Right renal pelvis (tissue), 4 donors: ENCODE results near the gene MMP19. TPM values are rescaled to one million over a fixed set of nuclear protein-coding genes. Genes with fewer than 3 reads are reported as not detected.

Experiments used
- DNase-seq, 4 donors: peaks; one replicate each; pipeline ENCODE4 v3.0.0-alpha.2; 2013; ENCODE audit warnings: low read depth in 4 of 4, low spot score in 3 of 4, missing footprints in 1 of 4
- polyA plus RNA-seq, 4 donors: library from polyadenylated mRNA; unstranded; fragments of 120-200 nt; gene quantifications; one replicate each; pipeline ENCODE4 v1.2.1, GENCODE V29; 2013; ENCODE audit not compliant: insufficient read length in 4 of 4

MMP19 gene
- polyA plus RNA-seq, 4 donors, result 0.55 to 1.2 (median 0.98) TPM

- peak in 2 of 4 donors; percentile 25 to 28 for DNase-seq
These were observed 25.8 kb downstream of the MMP19 start for GRCh38 chr12:55816881-55817344.

- DNase-seq, result no peak
These were observed 27.3 kb downstream of the MMP19 start for GRCh38 chr12:55815473-55815872.

GRCh38 chr12:55814257-55814656 is 28.5 kb downstream of the MMP19 start:
- no peak for DNase-seq

GRCh38 chr12:55812088-55812487 is 30.6 kb downstream of the MMP19 start:
- DNase-seq, result no peak

GRCh38 chr12:55809274-55809673 is 33.5 kb downstream of the MMP19 start:
- DNase-seq, result no peak

- DNase-seq, result no peak
These were observed 35.8 kb downstream of the MMP19 start for GRCh38 chr12:55806982-55807381.

GRCh38 chr12:55797550-55797949 is 45.2 kb downstream of the MMP19 start:
- DNase-seq, result no peak

GRCh38 chr12:55797068-55797467 is 45.7 kb downstream of the MMP19 start:
- peak in 1 of 4 donors; percentile 45 for DNase-seq

GRCh38 chr12:55795950-55796349 is 46.8 kb downstream of the MMP19 start:
- no peak for DNase-seq

GRCh38 chr12:55789893-55790292 is 52.8 kb downstream of the MMP19 start:
- DNase-seq, result no peak

- peak in 1 of 4 donors; percentile 5 for DNase-seq
These were observed 53.6 kb downstream of the MMP19 start for GRCh38 chr12:55789171-55789570.

- peak in 1 of 4 donors; percentile 19 for DNase-seq
These were observed 54.2 kb downstream of the MMP19 start for GRCh38 chr12:55788546-55788945.

Other genes with a start within 250 kb of the MMP19 start
- not detected for gene OR10P1, start 206.0 kb downstream of the MMP19 start, polyA plus RNA-seq
- 10 to 100 TPM; 24.3 to 41.0 (median 29.2) TPM for gene ITGA7, start 135.0 kb downstream of the MMP19 start, polyA plus RNA-seq
- 100 to 1,000 TPM; 103 to 140 (median 113) TPM for gene BLOC1S1, start 126.9 kb downstream of the MMP19 start, polyA plus RNA-seq
- gene RDH5, start 122.5 kb downstream of the MMP19 start, polyA plus RNA-seq, result 10 to 100 TPM; 21.5 to 29.6 (median 24.7) TPM
- 100 to 1,000 TPM; 674 to 736 (median 700) TPM for gene CD63, start 113.9 kb downstream of the MMP19 start, polyA plus RNA-seq
- gene GDF11, start 99.8 kb downstream of the MMP19 start, polyA plus RNA-seq, result 10 to 100 TPM; 22.3 to 25.2 (median 24.5) TPM
- gene SARNP, start 25.2 kb downstream of the MMP19 start, polyA plus RNA-seq, result 100 to 1,000 TPM; 115 to 128 (median 124) TPM
- gene ORMDL2, start 24.9 kb downstream of the MMP19 start, polyA plus RNA-seq, result 10 to 100 TPM; 30.4 to 35.2 (median 32.6) TPM
- 10 to 100 TPM; 43.8 to 48.3 (median 45.3) TPM for gene DNAJC14, start 13.3 kb downstream of the MMP19 start, polyA plus RNA-seq
- gene PYM1, start 85.0 kb upstream of the MMP19 start, polyA plus RNA-seq, result 10 to 100 TPM; 33.6 to 41.2 (median 39.1) TPM
- 10 to 100 TPM; 13.9 to 23.4 (median 20.0) TPM for gene DGKA, start 88.2 kb upstream of the MMP19 start, polyA plus RNA-seq
- 1 to 10 TPM; 2.1 to 3.5 (median 3.1) TPM for gene PMEL, start 123.1 kb upstream of the MMP19 start, polyA plus RNA-seq
- gene CDK2, start 123.9 kb upstream of the MMP19 start, polyA plus RNA-seq, result 10 to 100 TPM; 59.9 to 66.0 (median 63.7) TPM
- gene RAB5B, start 131.1 kb upstream of the MMP19 start, polyA plus RNA-seq, result 100 to 1,000 TPM; 157 to 181 (median 171) TPM
- 10 to 100 TPM; 44.3 to 52.8 (median 46.7) TPM for gene SUOX, start 154.3 kb upstream of the MMP19 start, polyA plus RNA-seq
- gene IKZF4, start 178.1 kb upstream of the MMP19 start, polyA plus RNA-seq, result 10 to 100 TPM; 15.4 to 18.5 (median 17.0) TPM
- gene RPS26, start 199.0 kb upstream of the MMP19 start, polyA plus RNA-seq, result 100 to 1,000 TPM; 124 to 544 (median 254) TPM
- gene ERBB3, start 237.2 kb upstream of the MMP19 start, polyA plus RNA-seq, result 10 to 100 TPM; 73.9 to 92.9 (median 83.1) TPM